Measurements from ENCODE around the gene DNAJB9.

Gene DNAJB9

GRCh38 chr7:108584211-108584610 is 14.5 kb downstream of the DNAJB9 start:
- H3K27me3 ChIP-seq = no peaks in the 10 kb centered on the region
- H3K9ac ChIP-seq = no peak overlapping the region
- no peak overlapping the region for H3K4me2 ChIP-seq
- H3K27ac ChIP-seq = no peak overlapping the region
- no peak for TF ChIP-seq Cebpa-rat (IDR thresholded peaks at IDR 0.05)
- H3K9me3 ChIP-seq = peaks cover 15% of the 10 kb centered on the region
- H4K20me1 ChIP-seq = no peaks in the 10 kb centered on the region
- peaks cover 14% of the 10 kb centered on the region for H3K36me3 ChIP-seq
- H3K4me3 ChIP-seq = no peak overlapping the region
- no peaks in the 10 kb centered on the region for H3K4me1 ChIP-seq

- no peaks in the 10 kb centered on the region for H3K4me1 ChIP-seq
- H3K9me3 ChIP-seq = no peaks in the 10 kb centered on the region
- H4K20me1 ChIP-seq = no peaks in the 10 kb centered on the region
- H3K9ac ChIP-seq = no peak overlapping the region
- TF ChIP-seq Cebpa-rat (IDR thresholded peaks at IDR 0.05) = no peak
- no peak overlapping the region for H3K4me2 ChIP-seq
- no peak overlapping the region for H3K4me3 ChIP-seq
- H3K27me3 ChIP-seq = no peaks in the 10 kb centered on the region
- no peak overlapping the region for H3K27ac ChIP-seq
- H3K36me3 ChIP-seq = no peaks in the 10 kb centered on the region
These were observed 16.2 kb downstream of the DNAJB9 start for GRCh38 chr7:108585843-108586242.

DNA sequence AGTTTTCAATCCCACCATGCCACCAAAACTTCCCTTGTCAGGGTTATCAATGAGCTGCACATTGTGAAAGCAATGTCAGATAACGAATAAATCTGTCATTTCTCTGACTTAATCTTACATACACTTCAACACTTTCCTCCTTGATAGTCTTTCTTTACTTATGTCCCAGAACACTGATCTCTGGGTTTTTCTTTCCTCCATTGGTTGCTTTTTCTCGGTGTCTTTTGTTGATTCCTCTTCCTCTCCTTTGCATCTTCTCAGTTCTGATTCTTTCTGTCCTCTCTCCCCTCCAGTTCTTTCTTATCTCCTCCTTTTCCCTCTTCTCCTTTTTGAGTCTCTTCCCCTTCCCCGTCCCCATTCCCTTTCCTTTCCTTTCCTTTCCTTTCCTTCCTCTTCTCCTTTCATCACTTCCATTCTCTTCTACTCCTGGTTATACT is 16.6 kb downstream of the DNAJB9 start:
- Histone ChIP-seq H3K4me2 (no peak overlapping the region), H3K9ac (no peak overlapping the region), H4K20me1 (no peaks in the 10 kb centered on the region), H3K27me3 (no peaks in the 10 kb centered on the region), H3K9me3 (no peaks in the 10 kb centered on the region), H3K4me1 (no peaks in the 10 kb centered on the region), H3K27ac (no peak overlapping the region), H3K4me3 (no peak overlapping the region), H3K36me3 (no peaks in the 10 kb centered on the region)
- TF ChIP-seq Cebpa-rat (IDR thresholded peaks at IDR 0.05) = no peak

DNA sequence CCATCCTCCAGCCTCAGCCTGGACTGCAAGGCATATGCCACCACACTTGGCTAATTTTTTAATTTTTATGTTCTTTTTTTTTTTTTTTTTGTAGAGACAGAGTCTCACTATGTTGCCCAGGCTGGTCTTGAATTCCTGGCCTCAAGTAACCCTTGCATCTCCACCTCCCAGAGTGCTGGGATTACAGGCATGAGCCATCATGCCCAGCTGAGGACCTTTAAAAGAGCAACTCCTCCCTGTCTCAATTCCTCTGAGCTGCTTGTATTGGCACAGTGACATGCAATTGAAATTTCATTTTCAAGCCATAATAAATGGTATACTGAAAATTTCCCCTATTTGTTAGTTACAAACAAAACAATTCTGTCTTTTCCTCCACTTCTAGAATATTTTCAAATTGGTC is 19.5 kb downstream of the DNAJB9 start:
- no peak for TF ChIP-seq Cebpa-rat (IDR thresholded peaks at IDR 0.05)
- H3K4me3 ChIP-seq = no peak overlapping the region
- H3K27me3 ChIP-seq = no peaks in the 10 kb centered on the region
- H3K4me2 ChIP-seq = no peak overlapping the region
- H3K36me3 ChIP-seq = no peaks in the 10 kb centered on the region
- no peak overlapping the region for H3K27ac ChIP-seq
- H4K20me1 ChIP-seq = no peaks in the 10 kb centered on the region
- no peaks in the 10 kb centered on the region for H3K9me3 ChIP-seq
- no peak overlapping the region for H3K9ac ChIP-seq
- H3K4me1 ChIP-seq = no peaks in the 10 kb centered on the region

DNA sequence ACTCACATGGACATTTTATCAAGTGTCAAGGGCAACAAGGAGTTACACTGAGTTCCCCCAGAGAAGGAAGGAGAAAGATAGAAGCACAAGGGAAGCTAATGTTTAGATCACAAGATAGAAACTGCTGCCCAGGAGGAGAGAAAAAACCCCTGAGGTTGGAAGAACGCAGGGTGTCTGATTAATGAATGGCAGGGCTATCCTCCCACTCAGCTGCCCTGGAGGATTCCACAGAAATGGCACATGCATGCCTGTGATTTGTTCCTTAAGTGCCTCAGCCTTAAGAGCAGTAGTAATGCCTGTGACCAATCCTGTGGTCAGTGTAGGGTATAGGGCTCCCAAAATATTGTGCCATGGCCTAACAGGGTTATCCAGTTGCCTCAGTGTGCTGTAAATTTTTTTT is 20.2 kb downstream of the DNAJB9 start:
- Histone ChIP-seq H3K4me1 (no peaks in the 10 kb centered on the region), H4K20me1 (no peaks in the 10 kb centered on the region), H3K9ac (no peak overlapping the region), H3K4me2 (no peak overlapping the region), H3K36me3 (no peaks in the 10 kb centered on the region), H3K4me3 (no peak overlapping the region), H3K27ac (no peak overlapping the region), H3K27me3 (no peaks in the 10 kb centered on the region), H3K9me3 (no peaks in the 10 kb centered on the region)
- TF ChIP-seq Cebpa-rat (IDR thresholded peaks at IDR 0.05) = no peak

GRCh38 chr7:108590606-108591005 is 20.9 kb downstream of the DNAJB9 start:
- no peak for TF ChIP-seq Cebpa-rat (IDR thresholded peaks at IDR 0.05)
- H3K4me2 ChIP-seq = no peak overlapping the region
- H3K36me3 ChIP-seq = no peaks in the 10 kb centered on the region
- H3K4me1 ChIP-seq = no peaks in the 10 kb centered on the region
- no peaks in the 10 kb centered on the region for H3K27me3 ChIP-seq
- H4K20me1 ChIP-seq = no peaks in the 10 kb centered on the region
- no peak overlapping the region for H3K4me3 ChIP-seq
- no peak overlapping the region for H3K9ac ChIP-seq
- H3K27ac ChIP-seq = no peak overlapping the region
- H3K9me3 ChIP-seq = no peaks in the 10 kb centered on the region

- Histone ChIP-seq H3K27ac (no peak overlapping the region), H4K20me1 (no peaks in the 10 kb centered on the region), H3K9ac (no peak overlapping the region), H3K9me3 (no peaks in the 10 kb centered on the region), H3K4me1 (no peaks in the 10 kb centered on the region), H3K36me3 (no peaks in the 10 kb centered on the region), H3K27me3 (no peaks in the 10 kb centered on the region), H3K4me2 (no peak overlapping the region), H3K4me3 (no peak overlapping the region)
- no peak for TF ChIP-seq Cebpa-rat (IDR thresholded peaks at IDR 0.05)
These were observed 23.1 kb downstream of the DNAJB9 start for GRCh38 chr7:108592646-108593201.

GRCh38 chr7:108596560-108596959 is 26.9 kb downstream of the DNAJB9 start:
- TF ChIP-seq Cebpa-rat (IDR thresholded peaks at IDR 0.05) = no peak
- no peak overlapping the region for H3K4me2 ChIP-seq

GRCh38 chr7:108598153-108598552 is 28.5 kb downstream of the DNAJB9 start:
- Histone ChIP-seq H3K27ac (no peak overlapping the region), H3K36me3 (no peaks in the 10 kb centered on the region), H3K9me3 (no peaks in the 10 kb centered on the region), H3K4me3 (no peak overlapping the region), H4K20me1 (no peaks in the 10 kb centered on the region), H3K4me2 (no peak overlapping the region), H3K27me3 (no peaks in the 10 kb centered on the region), H3K9ac (no peak overlapping the region), H3K4me1 (peaks cover 4% of the 10 kb centered on the region)
- no peak for TF ChIP-seq Cebpa-rat (IDR thresholded peaks at IDR 0.05)

More at GRCh38 chr7:108596560-108596959, 26.9 kb downstream of the DNAJB9 start:
- Histone ChIP-seq H3K27ac (no peak overlapping the region), H3K4me1 (no peaks in the 10 kb centered on the region), H3K9ac (no peak overlapping the region), H3K4me3 (no peak overlapping the region), H3K36me3 (no peaks in the 10 kb centered on the region), H4K20me1 (no peaks in the 10 kb centered on the region), H3K9me3 (no peaks in the 10 kb centered on the region), H3K27me3 (no peaks in the 10 kb centered on the region)

DNA sequence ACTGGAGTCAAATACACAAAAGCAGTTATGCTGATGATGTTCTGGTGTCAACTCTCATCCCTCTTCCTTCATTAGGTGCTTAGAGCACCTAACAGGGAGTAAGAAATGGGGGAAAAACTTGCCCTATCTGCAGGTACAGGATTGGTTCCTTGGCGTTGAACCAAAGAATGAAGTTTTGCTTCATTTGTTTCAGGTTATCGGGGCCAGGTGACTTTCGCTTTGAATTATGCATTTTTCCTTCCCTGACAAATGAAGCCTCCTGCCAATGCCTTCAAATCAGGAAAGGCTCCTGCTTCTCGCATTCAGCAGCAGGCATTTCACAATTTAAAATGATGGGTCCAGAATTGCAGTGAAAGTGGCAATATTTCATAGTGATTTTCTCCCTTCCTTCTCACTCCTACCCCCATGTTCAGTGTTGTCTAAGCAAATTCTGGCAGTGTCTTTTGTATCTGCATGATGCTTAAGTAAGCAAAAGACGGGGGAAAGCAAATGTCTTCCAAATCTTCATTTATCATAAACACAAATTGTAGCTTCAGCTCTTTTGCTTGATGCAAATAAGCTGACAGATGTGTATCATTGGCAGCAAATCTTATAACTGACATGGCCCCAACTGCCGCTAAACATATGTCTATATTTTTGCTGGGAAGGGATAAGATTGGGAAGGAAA is 29.4 kb downstream of the DNAJB9 start:
- H3K9ac ChIP-seq = no peak overlapping the region
- H3K27ac ChIP-seq = no peak overlapping the region
- no peak for TF ChIP-seq Cebpa-rat (IDR thresholded peaks at IDR 0.05)
- H3K4me2 ChIP-seq = no peak overlapping the region
- no peaks in the 10 kb centered on the region for H3K36me3 ChIP-seq
- no peaks in the 10 kb centered on the region for H4K20me1 ChIP-seq
- no peaks in the 10 kb centered on the region for H3K27me3 ChIP-seq
- no peak overlapping the region for H3K4me3 ChIP-seq
- peaks cover 9% of the 10 kb centered on the region for H3K4me1 ChIP-seq
- no peaks in the 10 kb centered on the region for H3K9me3 ChIP-seq
